CD4-positive, alpha-beta T cell treated with Interleukin-1 beta for 1 hour (primary cell): ENCODE results near the gene STAT6.
A peak's percentile ranks its signal among the peaks of the same experiment; 100 is the strongest.
"Not testable (repeated sequence)": the region's sequence is repeated elsewhere in the genome, so short reads cannot be mapped to it uniquely, and the experiment has no call there.

Experiments
- DNase-seq, 2 donors: peaks; one replicate each; pipeline ENCODE4 v3.0.0-alpha.2; 2020 to 2022

The STAT6 gene

DNA sequence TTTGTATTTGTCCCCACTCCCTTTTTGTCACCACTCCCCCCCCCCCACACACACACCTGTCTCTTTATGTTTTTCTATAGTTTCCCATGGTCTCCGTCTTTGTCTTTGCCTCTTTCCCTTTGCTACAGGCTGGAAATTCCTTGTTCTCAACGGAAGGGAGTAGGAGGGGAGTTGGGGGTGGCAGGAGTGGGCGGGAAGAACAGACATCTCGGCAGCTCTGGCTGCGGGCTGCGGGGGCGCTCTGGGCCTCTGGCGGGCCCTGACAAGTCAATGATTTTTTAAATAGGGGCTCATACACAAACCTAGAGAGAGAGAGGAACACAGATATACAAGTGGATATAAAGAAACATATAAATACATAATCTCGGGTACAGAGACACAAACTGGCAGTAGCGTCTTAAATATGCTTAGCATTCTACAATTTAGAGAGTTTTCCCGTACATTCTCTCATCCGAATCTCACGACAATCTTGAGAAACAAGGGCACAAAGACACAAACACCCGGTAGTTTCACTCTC, 24.6 kb downstream of the STAT6 start:
- peak; percentile 61 to 66 for DNase-seq

DNA sequence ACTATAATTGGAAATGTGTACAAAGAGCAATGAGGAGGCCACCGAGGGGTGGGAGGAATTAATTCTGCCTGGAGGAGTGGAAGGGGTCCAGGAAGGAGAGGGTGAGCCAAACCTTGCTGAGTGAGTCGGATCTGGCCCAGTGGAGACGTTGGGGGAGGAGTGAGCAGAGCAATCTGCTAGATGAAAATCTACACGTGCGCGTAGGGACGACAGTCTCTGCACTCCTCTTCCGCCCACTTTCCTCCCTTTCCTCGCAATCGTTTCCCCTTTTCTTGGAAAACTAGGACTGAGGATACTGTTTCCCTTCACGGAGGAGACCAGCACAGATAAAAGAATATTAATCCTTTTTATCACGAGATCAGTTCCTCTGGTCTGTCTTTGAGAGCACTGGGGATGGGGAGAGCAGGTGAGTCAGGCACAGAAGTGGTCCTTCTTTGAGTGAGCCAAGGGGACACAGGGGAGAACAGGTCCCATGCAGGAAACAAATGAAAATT, 25.1 kb downstream of the STAT6 start:
- DNase-seq = no peak

DNA sequence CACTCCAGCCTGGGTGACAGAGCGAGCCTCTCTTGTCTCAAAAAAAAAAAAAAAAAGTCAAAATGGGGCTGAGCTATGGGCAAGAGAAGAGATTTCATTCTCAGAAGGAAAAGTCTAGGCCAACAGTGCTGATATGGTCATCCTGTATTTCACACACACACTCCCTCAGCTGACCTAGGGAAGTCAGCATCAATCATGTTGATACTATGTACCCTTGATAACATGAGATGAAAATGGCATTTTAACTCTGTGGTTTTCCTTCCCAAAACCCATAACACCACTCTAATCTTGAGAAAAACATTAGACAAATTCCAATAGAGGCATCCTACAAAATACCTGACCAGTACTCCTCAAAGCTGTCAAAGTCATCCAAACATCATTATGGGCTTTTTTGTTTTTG, 30.3 kb downstream of the STAT6 start:
- DNase-seq = no peak

DNA sequence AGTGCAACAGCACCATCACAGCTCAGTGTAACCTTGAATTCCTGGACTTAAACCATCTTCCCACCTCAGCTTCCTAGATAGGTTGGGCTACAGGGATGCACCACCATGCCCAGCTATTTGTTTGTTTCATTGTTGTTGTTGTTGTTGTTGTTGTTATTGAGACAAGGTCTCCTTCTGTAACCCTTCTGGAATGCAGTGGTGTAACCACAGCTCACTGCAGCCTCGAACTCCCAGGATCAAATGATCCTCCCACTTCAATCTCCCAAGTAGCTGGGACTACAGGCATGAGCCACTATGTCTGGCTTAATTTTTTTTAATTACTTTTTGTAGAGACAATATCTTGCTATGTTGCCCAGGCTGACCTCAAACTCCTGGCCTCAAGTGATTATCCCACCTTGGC, 31.3 kb downstream of the STAT6 start:
- DNase-seq = no peak

DNA sequence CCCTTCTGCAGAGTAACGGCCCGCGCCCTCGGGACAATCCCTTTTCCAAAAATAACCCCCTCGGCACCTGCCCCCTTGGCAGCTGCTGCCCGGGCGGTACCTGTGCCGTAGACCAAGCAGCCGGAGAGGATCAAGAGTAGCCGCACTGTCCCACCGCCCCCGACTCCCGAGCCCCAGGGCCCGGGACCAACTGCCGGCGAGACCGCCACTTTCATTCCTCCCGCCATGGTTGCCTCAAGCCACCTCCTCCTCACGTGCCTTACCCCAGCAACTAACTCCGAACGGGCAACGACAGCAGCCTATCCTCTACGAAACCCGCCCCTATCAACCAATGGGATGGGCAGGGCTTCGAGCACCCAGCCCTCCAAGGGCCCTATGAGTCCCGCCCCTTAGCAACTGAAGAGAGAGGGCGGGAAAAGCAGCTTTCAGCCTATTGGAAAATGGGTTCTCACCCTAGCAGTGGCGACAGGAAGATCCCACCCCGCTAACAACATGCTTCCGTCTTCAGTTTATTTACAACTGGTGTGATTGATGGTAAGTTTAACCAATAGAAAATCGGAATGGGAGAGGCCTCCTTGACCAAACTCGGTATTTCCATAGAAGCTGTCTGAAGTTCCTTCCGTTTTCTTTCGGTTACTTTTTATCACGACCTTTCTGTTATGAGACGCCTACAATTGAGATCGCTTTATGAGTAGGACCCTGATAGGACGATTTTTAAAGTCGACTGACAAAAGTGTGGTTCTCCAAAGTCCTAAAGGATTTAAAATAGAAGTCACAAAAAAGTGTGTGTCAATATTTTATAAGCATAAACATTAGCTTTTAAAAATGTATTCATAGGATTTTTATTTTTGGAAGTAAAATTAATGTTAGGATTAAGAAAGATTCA, 32.4 kb downstream of the STAT6 start, which contains the start of gene NEMP1:
Gene NEMP1, minus strand, starts transcription at position 273 of the 886 bp plus-strand sequence. Its CDS starts 46 bp downstream, at position 227.
- DNase-seq = peak; percentile 99

DNA sequence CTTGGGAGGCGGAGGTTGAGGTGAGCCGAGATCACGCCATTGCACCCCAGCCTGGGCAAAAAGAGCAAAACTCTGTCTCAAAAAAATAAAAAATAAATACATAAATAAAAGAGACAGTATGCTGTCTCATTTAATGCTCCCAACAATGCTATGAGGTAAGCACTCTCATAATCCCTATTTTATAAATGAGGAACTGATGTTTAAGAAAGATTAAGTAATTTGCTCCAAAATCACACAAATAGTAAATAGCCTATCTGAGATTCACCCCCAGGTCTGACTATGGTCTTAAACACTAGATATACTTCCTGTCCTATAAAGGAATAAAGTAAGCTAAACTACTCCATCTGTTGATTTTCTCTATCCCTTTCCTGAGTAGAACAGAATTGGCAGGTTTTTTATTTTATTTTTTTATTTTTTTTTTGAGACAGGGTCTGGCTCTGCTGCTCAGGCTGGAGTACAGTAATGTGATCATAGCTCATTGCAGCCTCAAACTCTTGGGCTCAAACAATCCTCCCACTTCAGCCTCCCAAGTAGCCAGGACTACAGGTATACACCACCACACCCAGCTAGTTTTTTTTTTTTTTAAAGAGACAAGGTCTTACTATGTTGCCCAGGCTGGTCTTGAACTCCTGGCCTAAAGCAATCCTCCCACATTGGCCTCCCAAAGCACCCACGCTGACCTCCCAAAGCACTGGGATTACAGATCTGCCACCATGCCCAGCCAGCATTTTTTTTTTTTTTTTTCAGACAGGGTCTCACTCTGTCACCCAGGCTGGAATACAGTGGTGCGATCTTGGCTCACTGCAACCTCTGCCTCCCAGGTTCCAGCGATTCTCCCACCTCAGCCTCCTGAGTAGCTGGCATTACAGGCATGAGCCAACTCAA, 37.4 kb downstream of the STAT6 start:
- not testable (repeated sequence) for DNase-seq

DNA sequence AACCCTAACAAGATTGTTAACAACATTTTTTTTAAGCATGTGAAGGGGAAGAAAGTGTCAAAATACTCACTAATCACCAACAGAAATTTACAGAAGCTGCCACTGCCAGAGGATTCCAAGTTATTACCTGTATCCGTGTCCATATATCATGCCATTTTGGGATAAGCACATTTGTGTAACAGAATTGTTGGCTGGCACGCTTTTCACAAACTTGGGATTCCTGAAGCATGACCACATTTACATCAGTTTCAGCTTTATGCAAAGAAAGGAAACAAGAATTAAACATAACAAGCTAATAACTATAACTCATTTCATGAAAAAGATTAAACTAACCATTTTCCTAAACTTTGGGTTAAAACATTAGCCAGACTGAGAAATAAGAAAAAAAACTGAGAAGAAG, 38.5 kb downstream of the STAT6 start:
- DNase-seq = no peak

DNA sequence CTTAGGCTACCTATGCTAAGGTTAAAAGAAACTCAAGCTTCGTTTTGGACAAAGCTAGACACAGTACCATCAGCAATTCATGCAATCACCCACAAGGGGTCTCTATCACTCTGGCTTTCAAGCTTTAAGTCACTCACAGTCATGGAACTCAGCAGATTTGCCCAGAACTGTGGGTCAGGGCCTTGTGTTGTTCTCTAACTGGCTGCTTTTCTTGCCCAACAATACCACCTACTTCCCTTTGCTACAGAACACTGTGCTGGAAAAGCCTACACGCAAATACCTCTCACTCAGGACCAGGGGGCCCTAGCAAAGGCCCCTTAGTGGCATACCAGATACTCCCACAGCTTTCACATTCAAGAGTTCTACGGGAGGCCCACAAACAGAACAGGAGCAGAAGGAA, 41.6 kb downstream of the STAT6 start:
- peak; percentile 81 to 84 for DNase-seq

DNA sequence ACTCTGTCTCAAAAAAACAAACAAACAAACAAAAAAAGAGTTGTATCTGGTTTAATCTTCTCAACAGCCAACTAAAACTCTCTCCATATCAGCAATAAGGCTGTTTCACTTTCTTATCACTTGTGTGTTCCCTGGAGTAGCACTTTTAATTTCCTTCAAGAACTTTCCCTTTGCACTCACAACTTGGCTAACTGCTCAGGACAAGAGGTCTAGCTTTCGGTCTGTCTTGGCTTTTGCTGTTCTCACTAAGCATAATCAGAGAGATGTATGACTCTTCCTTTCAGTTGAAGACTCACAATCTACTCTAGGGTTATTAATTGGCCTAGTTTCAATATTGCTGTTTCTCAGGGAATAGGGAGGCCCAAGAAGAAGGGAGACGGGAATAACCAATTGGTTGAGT, 44.9 kb downstream of the STAT6 start:
- no peak for DNase-seq

DNA sequence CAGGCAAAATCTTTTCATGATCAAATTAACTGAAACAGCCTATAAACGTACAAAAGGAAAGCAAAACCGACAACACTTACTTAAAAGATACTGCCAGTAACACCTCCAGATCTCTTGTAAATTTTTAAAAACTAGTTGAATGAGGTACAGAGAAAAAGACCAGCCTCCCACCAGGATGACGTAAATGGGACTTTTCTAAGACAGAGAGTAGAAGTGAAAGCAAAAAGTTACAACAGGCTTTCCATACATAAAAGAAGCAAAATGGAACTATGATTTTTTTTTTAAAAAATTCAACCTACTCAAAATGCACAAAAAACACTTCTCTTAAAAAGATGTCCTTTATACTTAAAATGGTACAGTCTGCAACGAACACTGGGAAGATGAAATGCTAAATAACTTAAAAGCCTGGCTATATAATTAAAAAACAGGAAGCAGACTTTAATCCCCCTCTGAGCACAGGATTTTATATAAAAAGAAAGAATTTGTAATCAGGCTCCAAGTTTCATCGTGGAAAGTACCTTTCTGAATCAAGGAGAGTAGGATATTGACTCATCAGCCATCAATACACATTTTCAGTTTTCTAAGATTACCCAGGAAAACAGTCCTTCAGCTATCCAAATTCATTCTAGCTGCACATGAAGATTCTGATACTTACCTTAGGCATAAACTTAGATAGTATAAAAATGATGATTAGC, 47.0 kb downstream of the STAT6 start:
- peak; percentile 64 to 85 for DNase-seq

DNA sequence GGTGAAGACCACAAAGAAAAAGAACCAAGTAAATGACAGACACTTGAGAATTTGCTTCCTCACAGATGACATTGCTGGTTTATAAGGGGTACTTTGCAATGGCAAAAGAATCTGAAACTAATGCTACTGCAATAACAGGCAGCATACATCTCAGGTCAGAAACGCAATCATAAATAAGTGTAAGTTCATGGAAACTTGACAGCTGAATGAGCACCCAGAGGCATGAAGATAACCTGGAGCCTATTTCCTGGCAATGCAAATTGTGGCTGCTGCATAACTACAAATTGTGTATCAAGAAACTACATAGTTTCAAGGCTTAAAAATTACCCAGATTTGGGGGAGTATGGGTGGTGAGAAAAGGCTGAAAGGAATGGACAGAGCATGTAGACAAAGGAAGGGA, 52.7 kb downstream of the STAT6 start:
- no peak for DNase-seq

DNA sequence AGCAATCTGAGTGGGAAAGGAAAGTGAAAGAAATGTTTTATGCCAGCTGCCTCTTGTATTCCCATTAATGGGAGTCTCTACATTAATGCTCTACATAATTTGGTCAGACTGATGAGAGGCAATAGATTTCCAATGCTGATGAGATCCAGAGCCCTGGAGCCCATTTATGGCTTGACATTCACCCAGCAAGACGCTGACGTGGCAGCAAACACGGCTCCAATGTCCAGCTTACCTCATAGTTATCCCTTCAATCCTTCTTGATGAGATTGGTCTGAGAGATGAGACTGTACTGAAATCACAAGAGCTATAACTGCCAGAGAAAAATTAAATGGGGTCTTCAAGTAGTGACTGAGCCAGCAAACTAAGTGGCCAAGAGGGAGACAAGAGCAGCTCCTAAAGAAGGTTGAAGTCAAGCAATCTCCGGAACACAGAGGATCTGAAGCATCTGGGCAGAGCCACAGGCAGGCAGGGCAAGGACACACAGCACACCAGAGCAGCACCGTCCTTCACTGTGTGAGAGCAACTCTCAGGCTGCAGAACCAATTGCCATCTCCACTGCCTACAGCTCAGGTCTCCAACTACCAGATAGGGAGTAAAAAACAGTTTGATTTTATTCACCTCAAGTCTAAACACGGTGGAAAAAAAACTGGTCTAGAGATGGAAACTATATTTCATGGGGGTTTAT, 54.0 kb downstream of the STAT6 start:
- no peak for DNase-seq

DNA sequence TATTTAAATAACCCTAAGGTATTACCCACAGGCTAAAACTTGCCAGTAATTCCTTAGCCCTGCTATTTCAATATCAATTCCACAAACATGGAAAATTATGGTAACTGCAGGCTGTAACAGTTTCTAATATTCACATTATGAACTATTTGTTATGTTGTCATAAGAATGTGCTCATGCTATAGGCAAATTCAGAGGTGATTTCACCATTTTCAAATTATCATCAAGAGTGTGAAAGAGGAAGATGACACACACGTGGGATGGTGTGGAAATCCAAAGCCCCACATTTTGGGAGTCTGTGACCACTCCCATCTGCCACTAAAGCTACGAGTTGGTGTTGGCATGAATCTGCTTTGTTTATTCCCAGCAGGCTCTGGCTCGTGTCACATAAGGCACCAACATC, 55.3 kb downstream of the STAT6 start:
- peak in 1 of 2 donors; percentile 45 for DNase-seq

DNA sequence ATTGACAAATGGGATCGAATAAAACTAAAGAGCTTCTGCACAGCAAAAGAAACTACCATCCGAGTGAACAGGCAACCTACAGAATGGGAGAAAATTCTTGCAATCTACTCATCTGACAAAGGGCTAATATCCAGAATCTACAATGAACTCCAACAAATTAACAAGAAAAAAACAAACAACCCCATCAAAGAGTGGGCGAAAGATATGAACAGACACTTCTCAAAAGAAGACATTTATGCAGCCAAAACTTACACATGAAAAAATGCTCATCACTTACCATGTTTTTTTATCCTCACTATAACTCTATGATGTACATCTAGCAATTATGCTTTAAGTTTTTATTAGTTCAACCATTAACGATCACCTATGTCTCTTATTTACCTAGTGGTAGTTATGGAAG, 57.3 kb downstream of the STAT6 start:
- DNase-seq = not testable (repeated sequence)

DNA sequence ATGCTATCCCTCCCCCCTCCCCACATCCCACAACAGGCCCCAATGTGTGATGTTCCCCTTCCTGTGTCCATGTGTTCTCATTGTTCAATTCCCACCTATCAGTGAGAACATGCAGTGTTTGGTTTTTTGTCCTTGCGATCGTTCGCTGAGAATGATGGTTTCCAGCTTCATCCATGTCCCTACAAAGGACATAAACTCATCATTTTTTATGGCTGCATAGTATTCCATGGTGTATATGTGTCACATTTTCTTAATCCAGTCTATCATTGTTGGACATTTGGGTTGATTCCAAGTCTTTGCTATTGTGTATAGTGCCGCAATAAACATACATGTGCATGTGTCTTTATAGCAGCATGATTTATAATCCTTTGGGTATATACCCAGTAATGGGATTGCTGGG, 58.0 kb downstream of the STAT6 start:
- not testable (repeated sequence) for DNase-seq

DNA sequence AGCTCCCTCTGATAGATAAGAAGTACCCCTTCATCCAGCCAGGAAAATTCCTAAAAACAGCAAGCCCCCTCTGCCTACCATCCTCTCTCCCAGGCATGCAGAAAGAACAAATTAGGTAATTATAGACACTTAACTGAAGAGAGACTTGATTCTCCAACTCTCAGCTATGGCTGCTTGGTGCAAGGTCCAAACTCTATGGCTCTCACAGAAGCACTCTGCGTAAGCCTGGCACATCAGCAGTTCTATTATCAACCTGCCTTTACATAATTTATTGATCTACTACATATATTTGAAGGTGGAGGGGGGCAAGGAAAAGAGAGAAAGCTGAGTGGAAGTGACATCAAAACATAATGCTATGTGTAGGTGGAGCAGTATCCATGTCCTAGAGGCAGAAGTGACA, 60.2 kb downstream of the STAT6 start:
- no peak for DNase-seq

DNA sequence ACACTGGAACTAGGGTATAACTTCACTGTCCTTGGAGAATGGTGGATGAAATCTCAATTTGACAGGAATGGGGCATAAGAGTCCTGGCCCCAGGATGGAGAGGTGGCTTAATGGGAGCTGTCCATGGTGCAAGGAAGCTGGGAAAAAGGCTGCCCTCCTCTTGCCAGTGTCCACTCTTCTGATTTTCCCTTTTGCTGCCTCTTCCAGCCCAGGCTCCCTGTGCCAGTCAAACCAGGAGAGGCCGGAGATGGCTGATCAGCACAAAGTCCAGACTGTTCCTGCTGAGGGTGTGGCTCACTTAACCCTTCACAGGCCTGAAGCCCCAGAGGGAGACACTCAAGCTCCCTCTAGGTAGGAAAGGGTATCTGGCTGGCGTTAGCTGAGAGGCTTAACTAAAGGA, 61.3 kb downstream of the STAT6 start, which contains the start of gene MYO1A:
Gene MYO1A, minus strand, starts transcription at position 240 of the 400 bp plus-strand sequence. CDS start 1,806 bp downstream, outside the sequence.
- no peak for DNase-seq

DNA sequence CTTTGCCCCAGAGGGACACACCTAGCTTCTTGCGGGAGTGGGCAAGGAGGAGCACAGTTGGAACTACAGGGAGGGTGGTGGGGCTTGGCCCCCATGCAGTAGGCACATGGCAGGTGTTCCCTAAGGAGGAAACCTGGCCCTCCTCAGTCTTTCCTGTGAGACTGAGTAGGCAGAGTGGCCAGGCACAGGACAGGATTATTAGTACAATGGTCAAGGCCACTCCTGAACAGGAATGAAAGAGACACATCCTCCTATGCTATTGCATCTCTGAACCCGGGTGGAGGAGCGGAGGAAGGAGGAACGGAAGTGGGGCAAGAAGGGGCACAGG, 62.1 kb downstream of the STAT6 start:
- DNase-seq = no peak

DNA sequence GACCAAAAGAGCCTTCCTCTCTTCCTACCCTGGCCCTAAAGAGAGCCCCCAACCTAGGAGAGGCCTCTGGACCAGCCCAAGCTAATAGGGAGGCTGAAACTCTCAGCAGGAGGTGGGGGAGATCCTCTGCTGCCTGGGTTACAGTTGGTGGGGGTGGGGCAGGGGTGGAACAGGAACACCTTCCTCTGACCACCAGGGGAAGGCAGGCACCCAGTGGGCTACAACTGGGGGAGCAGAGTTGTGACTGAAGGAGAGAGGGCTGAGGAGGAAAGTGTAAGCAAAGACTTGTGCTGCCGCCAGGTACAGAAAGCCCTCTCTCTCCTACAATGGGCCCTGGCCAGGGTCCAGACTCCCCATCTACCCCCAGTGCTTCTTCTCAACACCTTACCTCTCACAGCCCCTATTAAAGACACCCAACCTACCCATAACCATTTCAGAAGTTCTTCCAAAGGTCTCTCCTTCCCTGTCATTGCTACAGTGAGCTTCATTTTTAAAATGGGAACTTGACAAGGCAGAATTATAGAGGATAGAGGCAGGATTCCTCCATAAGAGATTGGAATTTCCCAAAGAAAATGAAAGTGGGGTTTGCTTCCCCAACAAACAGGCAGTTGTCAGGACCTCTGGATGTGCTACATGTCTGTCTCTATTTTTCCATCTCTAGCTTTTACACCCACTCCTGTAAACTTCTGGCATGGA, 62.6 kb downstream of the STAT6 start:
- DNase-seq = no peak

DNA sequence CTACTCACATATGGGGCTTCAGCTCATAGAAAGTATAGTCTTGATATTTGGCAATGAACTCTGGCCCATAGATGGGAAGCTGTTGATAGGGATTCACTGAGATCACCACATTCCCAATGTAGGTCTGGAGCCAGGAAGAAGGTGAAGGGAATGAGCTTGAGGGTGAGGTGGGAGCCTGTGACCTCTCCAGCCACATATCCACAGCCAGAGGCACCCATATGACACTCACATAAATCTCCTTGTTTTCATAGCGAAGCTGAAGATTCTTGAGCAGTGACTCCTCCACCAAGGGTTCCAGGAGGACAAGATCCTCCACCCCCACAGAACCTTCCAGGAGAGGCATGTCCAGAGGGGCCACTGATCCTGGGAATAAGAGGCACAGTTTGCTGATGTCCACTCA, 63.2 kb downstream of the STAT6 start:
- no peak for DNase-seq
